H9 (cell line): ENCODE results near the gene KTI12. TPM values are rescaled to one million over a fixed set of nuclear protein-coding genes. Genes with fewer than 3 reads are reported as not detected.

Experiments used
- DNase-seq: peaks from one replicate; pipeline ENCODE4 v3.0.0-alpha.2; 2017
- H2AFZ ChIP-seq: one replicate; pipeline ENCODE4 v1.6.1; 2013; ENCODE audit warnings: mild to moderate bottlenecking, low read length, control low read depth, moderate library complexity
- H2AK5ac ChIP-seq: 2 replicates; pipeline ENCODE4 v1.6.1; 2013; ENCODE audit warnings: low read length, control low read depth, mixed read lengths; ENCODE audit not compliant: insufficient read length
- H2BK120ac ChIP-seq: one replicate; pipeline ENCODE4 v1.6.1; 2013; ENCODE audit warnings: low read depth, mild to moderate bottlenecking, low read length, control low read depth, inconsistent platforms; ENCODE audit not compliant: poor library complexity, severe bottlenecking
- H2BK12ac ChIP-seq: 2 replicates; pipeline ENCODE4 v1.6.1; 2013; ENCODE audit warnings: low read length, control low read depth, mixed read lengths, low read depth; ENCODE audit not compliant: insufficient read length
- H2BK15ac ChIP-seq: 2 replicates; pipeline ENCODE4 v1.6.1; 2013; ENCODE audit warnings: low read depth, low read length, control low read depth
- H2BK20ac ChIP-seq: one replicate; pipeline ENCODE4 v1.6.1; 2013; ENCODE audit warnings: low read depth, mild to moderate bottlenecking, low read length, control low read depth, inconsistent platforms; ENCODE audit not compliant: poor library complexity, severe bottlenecking
- H2BK5ac ChIP-seq: 2 replicates; pipeline ENCODE4 v1.6.1; 2013; ENCODE audit warnings: low read length, control low read depth, mixed read lengths; ENCODE audit not compliant: insufficient read length
- H3K14ac ChIP-seq: 2 replicates; pipeline ENCODE4 v1.6.1; 2013; ENCODE audit warnings: low read length, control low read depth; ENCODE audit not compliant: insufficient read depth
- H3K18ac ChIP-seq: 2 replicates; pipeline ENCODE4 v1.6.1; 2013; ENCODE audit warnings: low read depth, mild to moderate bottlenecking, mixed read lengths, low read length, control low read depth; ENCODE audit not compliant: insufficient read length
- H3K23ac ChIP-seq: 2 replicates; pipeline ENCODE4 v1.6.1; 2013; ENCODE audit warnings: low read length, control low read depth, mixed read lengths, low read depth; ENCODE audit not compliant: insufficient read length
- H3K23me2 ChIP-seq: 2 replicates; pipeline ENCODE4 v1.6.1; 2013; ENCODE audit warnings: low read depth, mild to moderate bottlenecking, mixed read lengths, low read length, control low read depth; ENCODE audit not compliant: insufficient read length, poor library complexity, severe bottlenecking
- H3K27ac ChIP-seq: 2 replicates; pipeline ENCODE4 v1.5.1; 2013; ENCODE audit warnings: low read length, control low read depth, mixed read lengths, low read depth; ENCODE audit not compliant: insufficient read length
- H3K27me3 ChIP-seq: 2 replicates; pipeline ENCODE4 v1.6.1; 2013; ENCODE audit warnings: low read length, control low read depth, inconsistent platforms; ENCODE audit not compliant: insufficient read depth
- H3K4ac ChIP-seq: 2 replicates; pipeline ENCODE4 v1.6.1; 2013; ENCODE audit warnings: low read depth, mild to moderate bottlenecking, control low read depth, inconsistent platforms, low read length, moderate library complexity
- H3K4me1 ChIP-seq: 2 replicates; pipeline ENCODE4 v1.6.1; 2013; ENCODE audit warnings: low read length, control low read depth, inconsistent platforms; ENCODE audit not compliant: insufficient read depth
- H3K4me2 ChIP-seq: 2 replicates; pipeline ENCODE4 v1.6.1; 2013; ENCODE audit warnings: low read length, control low read depth, mixed read lengths; ENCODE audit not compliant: insufficient read length, insufficient read depth
- H3K56ac ChIP-seq: 2 replicates; pipeline ENCODE4 v1.6.1; 2013; ENCODE audit warnings: low read depth, mild to moderate bottlenecking, mixed read lengths, low read length, control low read depth; ENCODE audit not compliant: insufficient read length
- H3K79me1 ChIP-seq: 2 replicates; pipeline ENCODE4 v1.6.1; 2013; ENCODE audit warnings: low read depth, mild to moderate bottlenecking, moderate library complexity, low read length, control low read depth, inconsistent platforms; ENCODE audit not compliant: insufficient read depth, poor library complexity, severe bottlenecking
- H3K79me2 ChIP-seq: 2 replicates; pipeline ENCODE4 v1.6.1; 2013; ENCODE audit warnings: low read length, control low read depth, inconsistent platforms; ENCODE audit not compliant: insufficient read depth
- H3K9ac ChIP-seq: 2 replicates; pipeline ENCODE4 v1.6.1; 2013; ENCODE audit warnings: low read length, control low read depth, mixed read lengths; ENCODE audit not compliant: insufficient read length; ENCODE audit errors: extremely low read depth
- H3K9me3 ChIP-seq: one replicate; pipeline ENCODE4 v1.6.1; 2013; ENCODE audit warnings: low read depth, low read length, inconsistent platforms; ENCODE audit not compliant: control insufficient read depth
- H3T11ph ChIP-seq: one replicate; pipeline ENCODE4 v1.6.1; 2013; ENCODE audit warnings: mild to moderate bottlenecking, low read length, control low read depth, inconsistent platforms
- H4K20me1 ChIP-seq: one replicate; pipeline ENCODE4 v1.6.1; 2013; ENCODE audit not compliant: control insufficient read depth, insufficient read length, insufficient read depth
- H4K5ac ChIP-seq: 2 replicates; pipeline ENCODE4 v1.6.1; 2013; ENCODE audit warnings: low read depth, mild to moderate bottlenecking, mixed read lengths, low read length, control low read depth; ENCODE audit not compliant: insufficient read length
- H4K8ac ChIP-seq: replicated peaks from 2 replicates; pipeline ENCODE4 v1.6.1; 2013; ENCODE audit warnings: low read length, control low read depth, mixed read lengths, low read depth; ENCODE audit not compliant: insufficient read length
- H4K91ac ChIP-seq: 2 replicates; pipeline ENCODE4 v1.6.1; 2013; ENCODE audit warnings: low read depth, mild to moderate bottlenecking, moderate library complexity, mixed read lengths, low read length, control low read depth; ENCODE audit not compliant: insufficient read length
- H3K27ac Mint-ChIP-seq, 3 experiments: 2 replicates in 2 of 3; 3 replicates in 1 of 3; pipeline ENCODE4 v1.8.0; 2020 to 2021; ENCODE audit warnings: mixed read lengths in 3 of 3, mild to moderate bottlenecking in 1 of 3, moderate library complexity in 1 of 3
- H3K27me3 Mint-ChIP-seq: 2 replicates; pipeline ENCODE4 v1.8.0; 2021; ENCODE audit warnings: low read depth, mild to moderate bottlenecking, moderate library complexity, mixed read lengths
- H3K36me3 Mint-ChIP-seq, 3 experiments: 2 replicates in 2 of 3; 3 replicates in 1 of 3; pipeline ENCODE4 v1.8.0; 2020 to 2021; ENCODE audit warnings: low read depth in 3 of 3, mixed read lengths in 3 of 3; ENCODE audit not compliant: insufficient read depth in 1 of 3
- H3K4me1 Mint-ChIP-seq, 2 experiments: 2 replicates each; pipeline ENCODE4 v1.8.0; 2020; ENCODE audit warnings: mixed read lengths in 2 of 2
- H3K4me3 Mint-ChIP-seq, 2 experiments: 2 replicates in 1 of 2; 3 replicates in 1 of 2; pipeline ENCODE4 v1.8.0; 2020 to 2021; ENCODE audit warnings: mild to moderate bottlenecking in 2 of 2, mixed read lengths in 2 of 2, moderate library complexity in 1 of 2
- H3K9me3 Mint-ChIP-seq, 2 experiments: 2 replicates in 1 of 2; 3 replicates in 1 of 2; pipeline ENCODE4 v1.8.0; 2020; ENCODE audit warnings: mild to moderate bottlenecking in 2 of 2, mixed read lengths in 2 of 2, moderate library complexity in 1 of 2
- WGBS: extraction: QIAGEN DNeasy Blood & Tissue Kit; methylation state at CpG from one replicate; pipeline ENCODE4 v1.1.7; 2013; ENCODE audit warnings: missing lambda C conversion rate, low lambda C conversion rate, mixed read lengths; ENCODE audit not compliant: insufficient read length; ENCODE audit errors: extremely low coverage; 5-methylcytosine and 5-hydroxymethylcytosine counted together
- total RNA-seq: library from RNA; stranded (reverse); gene quantifications from 2 replicates; pipeline ENCODE4 v1.2.1, GENCODE V29; 2021
- TF ChIP-seq, protein P1 (sequence below): fragments of 200-600 bp; sonication (generic); conservative IDR thresholded peaks from 3 replicates; pipeline ENCODE4 v1.8.0; 2021; ENCODE audit warnings: antibody characterized with exemption, mild to moderate bottlenecking

Gene KTI12
- total RNA-seq, 1 experiment from 2014 or later = 16.7 TPM

DNA sequence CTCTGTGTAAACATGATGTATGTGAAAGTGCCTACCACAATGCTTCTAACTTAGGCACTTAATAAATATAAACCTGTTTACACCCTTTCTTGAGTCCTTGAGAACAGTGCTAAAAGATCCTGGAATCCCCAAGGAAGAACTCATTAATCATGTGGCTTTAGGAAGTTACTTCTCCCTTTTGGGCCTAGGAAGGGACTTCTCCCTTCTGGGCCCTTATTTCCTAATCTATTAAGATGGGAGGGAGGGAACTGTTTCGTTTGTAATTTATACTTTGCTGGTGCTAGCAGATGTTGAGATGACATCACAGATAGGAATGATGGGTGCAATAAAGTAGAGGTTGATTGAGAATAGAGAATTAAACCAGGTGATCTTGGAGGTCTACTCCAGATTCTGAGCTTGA, 23.6 kb upstream of the KTI12 start:
- Histone ChIP-seq H3K9ac (peak overlapping the region; percentile 76), H2BK12ac (no peak overlapping the region), H2AK5ac (no peak overlapping the region), H3K4ac (no peak overlapping the region), H3K79me1 (no peaks in the 10 kb centered on the region), H2AFZ (no peak overlapping the region), H3T11ph (no peak overlapping the region), H3K23ac (no peak overlapping the region), H3K79me2 (peaks cover 29% of the 10 kb centered on the region; the same call in 1 of the 2 replicates), H3K27ac (peak overlapping the region; percentile 19), H3K27me3 (no peaks in the 10 kb centered on the region), H2BK120ac (no peak overlapping the region), H3K18ac (no peak overlapping the region), H3K14ac (no peak overlapping the region), H3K4me2 (peak overlapping the region; percentile 83), H3K9me3 (no peaks in the 10 kb centered on the region), H2BK5ac (no peak overlapping the region), H4K20me1 (no peaks in the 10 kb centered on the region), H2BK15ac (no peak overlapping the region), H4K8ac (no peak overlapping the region), H3K23me2 (peaks cover 10% of the 10 kb centered on the region), H4K5ac (no peak overlapping the region), H2BK20ac (no peak overlapping the region), H4K91ac (no peak overlapping the region), H3K4me1 (no peaks in the 10 kb centered on the region), H3K56ac (no peak overlapping the region)
- H3K36me3 Mint-ChIP-seq = peaks cover 18 to 54% (median 42%) of the 10 kb centered on the region in 3 experiments
- H3K27ac Mint-ChIP-seq = peak overlapping the region; percentile 97 to 100 (median 98)
- H3K27me3 Mint-ChIP-seq = no peaks in the 10 kb centered on the region
- H3K9me3 Mint-ChIP-seq = no peaks in the 10 kb centered on the region; a peak in 1 of 5 replicates
- no CpG with 5 or more reads among the region's 1 CpG for WGBS
- DNase-seq = no peak
- H3K4me1 Mint-ChIP-seq = peaks cover 25 to 28% of the 10 kb centered on the region in 2 experiments
- peak overlapping the region; percentile 99 to 100 for H3K4me3 Mint-ChIP-seq
- TF ChIP-seq, protein P1, sequence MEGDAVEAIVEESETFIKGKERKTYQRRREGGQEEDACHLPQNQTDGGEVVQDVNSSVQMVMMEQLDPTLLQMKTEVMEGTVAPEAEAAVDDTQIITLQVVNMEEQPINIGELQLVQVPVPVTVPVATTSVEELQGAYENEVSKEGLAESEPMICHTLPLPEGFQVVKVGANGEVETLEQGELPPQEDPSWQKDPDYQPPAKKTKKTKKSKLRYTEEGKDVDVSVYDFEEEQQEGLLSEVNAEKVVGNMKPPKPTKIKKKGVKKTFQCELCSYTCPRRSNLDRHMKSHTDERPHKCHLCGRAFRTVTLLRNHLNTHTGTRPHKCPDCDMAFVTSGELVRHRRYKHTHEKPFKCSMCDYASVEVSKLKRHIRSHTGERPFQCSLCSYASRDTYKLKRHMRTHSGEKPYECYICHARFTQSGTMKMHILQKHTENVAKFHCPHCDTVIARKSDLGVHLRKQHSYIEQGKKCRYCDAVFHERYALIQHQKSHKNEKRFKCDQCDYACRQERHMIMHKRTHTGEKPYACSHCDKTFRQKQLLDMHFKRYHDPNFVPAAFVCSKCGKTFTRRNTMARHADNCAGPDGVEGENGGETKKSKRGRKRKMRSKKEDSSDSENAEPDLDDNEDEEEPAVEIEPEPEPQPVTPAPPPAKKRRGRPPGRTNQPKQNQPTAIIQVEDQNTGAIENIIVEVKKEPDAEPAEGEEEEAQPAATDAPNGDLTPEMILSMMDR = no peak
